Stimulated activated effector memory CD8-positive, alpha-beta T cell treated with anti-CD3 and anti-CD28 coated beads, Interleukin-12 subunit alpha, Interleukin-12 subunit beta, amount 100 ng/mL, for 72 hours (primary cell): ENCODE data around the gene DUOX1.
A peak's percentile ranks its signal among the peaks of the same experiment; 100 is the strongest.

Source experiments
- ATAC-seq: fragments of 150-1000 bp; cut with Tn5 transposase; 2 replicates; pipeline ENCODE4 v1.10.0; 2021
- DNase-seq, 2 donors: peaks; one replicate each; pipeline ENCODE4 v3.0.0; 2021 to 2022; ENCODE audit warnings: low spot score in 2 of 2
- H3K27ac Mint-ChIP-seq: one replicate; pipeline ENCODE4 v1.8.0; 2022; ENCODE audit warnings: mild to moderate bottlenecking, mixed read lengths
- H3K36me3 Mint-ChIP-seq: one replicate; pipeline ENCODE4 v1.8.0; 2022; ENCODE audit warnings: mild to moderate bottlenecking, mixed read lengths
- H3K4me1 Mint-ChIP-seq: one replicate; pipeline ENCODE4 v1.8.0; 2022; ENCODE audit warnings: mixed read lengths
- H3K4me3 Mint-ChIP-seq: one replicate; pipeline ENCODE4 v1.8.0; 2022; ENCODE audit warnings: mild to moderate bottlenecking, mixed read lengths
- H3K9me3 Mint-ChIP-seq: one replicate; pipeline ENCODE4 v1.8.0; 2022; ENCODE audit warnings: mixed read lengths

DUOX1 gene

DNA sequence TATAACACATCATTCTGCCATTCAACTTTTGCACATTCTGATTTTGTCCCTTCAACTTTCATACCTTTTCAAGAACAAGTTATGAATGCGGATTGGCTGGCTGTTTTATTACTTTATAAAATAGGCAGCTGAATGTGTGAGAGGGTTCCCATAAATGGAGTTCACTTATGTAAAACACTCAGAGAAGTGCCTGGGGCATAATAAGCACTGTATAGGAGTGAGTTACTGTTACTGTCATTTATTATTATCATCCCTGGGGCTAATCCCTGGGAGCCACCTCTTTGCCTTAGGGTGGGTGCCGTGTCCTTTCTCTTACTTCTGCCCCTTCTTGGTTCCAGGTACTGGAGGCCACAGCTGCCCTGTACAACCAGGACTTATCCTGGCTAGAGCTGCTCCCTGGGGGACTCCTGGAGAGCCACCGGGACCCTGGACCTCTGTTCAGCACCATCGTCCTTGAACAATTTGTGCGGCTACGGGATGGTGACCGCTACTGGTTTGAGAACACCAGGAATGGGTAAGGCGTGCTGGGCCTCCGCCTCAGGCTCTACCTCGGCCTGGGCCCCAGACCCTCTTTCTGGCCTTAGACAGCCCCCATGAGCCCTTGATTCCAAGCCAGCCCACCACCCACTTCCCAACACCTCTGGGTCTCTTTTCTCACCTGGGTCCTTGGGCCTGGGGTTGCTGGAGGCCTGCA lies 10.9 kb downstream of the DUOX1 start:
- no peaks in the 10 kb centered on the region for H3K36me3 Mint-ChIP-seq
- DNase-seq (no peak), ATAC-seq (no peak)
- no peak overlapping the region for H3K27ac Mint-ChIP-seq
- no peak overlapping the region for H3K4me3 Mint-ChIP-seq
- H3K4me1 Mint-ChIP-seq = peaks cover 7% of the 10 kb centered on the region
- no peaks in the 10 kb centered on the region for H3K9me3 Mint-ChIP-seq

DNA sequence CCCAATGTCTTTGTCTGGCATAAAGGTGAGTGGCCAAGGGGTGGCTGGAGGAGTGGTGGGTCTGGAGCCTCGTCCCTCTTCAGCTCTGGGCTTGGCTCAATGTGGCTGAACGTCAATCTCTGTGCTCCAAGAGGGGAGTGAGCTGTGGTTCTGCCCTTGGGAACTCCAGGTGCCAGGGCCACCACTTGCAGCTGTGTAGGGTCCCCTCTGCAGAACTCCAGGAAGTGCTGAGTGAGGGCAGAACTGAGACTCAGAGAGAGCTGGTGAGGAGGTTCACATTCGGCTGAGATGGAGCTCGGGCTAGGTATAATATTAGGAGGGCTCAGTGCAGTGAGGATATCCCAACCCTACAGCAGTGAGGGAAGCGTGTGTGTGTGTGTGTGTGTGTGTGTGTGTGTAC lies 11.6 kb downstream of the DUOX1 start:
- H3K27ac Mint-ChIP-seq = no peak overlapping the region
- DNase-seq (no peak), ATAC-seq (no peak)
- H3K4me3 Mint-ChIP-seq = no peak overlapping the region
- peaks cover 4% of the 10 kb centered on the region for H3K4me1 Mint-ChIP-seq
- no peaks in the 10 kb centered on the region for H3K36me3 Mint-ChIP-seq
- no peaks in the 10 kb centered on the region for H3K9me3 Mint-ChIP-seq

DNA sequence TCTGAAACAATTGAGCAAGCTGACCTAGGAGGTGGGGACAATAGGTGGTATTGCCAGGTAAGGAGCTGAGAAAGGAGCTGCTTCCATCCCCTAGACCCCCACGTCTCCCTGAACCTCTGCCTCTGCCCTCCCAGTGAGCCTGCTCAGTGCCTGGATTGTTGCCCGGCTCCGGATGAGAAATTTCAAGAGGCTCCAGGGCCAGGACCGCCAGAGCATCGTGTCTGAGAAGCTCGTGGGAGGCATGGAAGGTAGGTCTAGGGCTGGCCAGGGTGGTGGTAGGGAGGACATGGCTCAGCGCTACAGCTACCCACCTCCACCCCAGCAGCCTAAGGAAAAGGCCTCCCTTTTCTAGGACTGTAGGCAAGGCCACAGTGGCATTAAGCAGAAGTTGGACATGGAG lies 13.3 kb downstream of the DUOX1 start:
- Mint-ChIP-seq H3K27ac (peak overlapping the region; percentile 9), H3K9me3 (no peaks in the 10 kb centered on the region), H3K4me3 (no peak overlapping the region), H3K4me1 (no peaks in the 10 kb centered on the region), H3K36me3 (no peaks in the 10 kb centered on the region)
- ATAC-seq (no peak), DNase-seq (no peak)

DNA sequence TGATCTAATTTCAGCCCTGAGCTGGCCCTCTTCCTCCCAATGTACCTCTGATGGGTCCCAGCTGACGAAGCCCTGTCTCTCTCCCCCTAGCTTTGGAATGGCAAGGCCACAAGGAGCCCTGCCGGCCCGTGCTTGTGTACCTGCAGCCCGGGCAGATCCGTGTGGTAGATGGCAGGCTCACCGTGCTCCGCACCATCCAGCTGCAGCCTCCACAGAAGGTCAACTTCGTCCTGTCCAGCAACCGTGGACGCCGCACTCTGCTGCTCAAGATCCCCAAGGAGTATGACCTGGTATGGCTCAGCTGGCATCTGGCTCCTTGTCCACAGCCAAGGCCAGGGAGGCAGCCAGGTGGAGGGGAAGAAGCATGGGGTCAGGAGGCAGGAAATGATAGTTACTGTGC lies 14.2 kb downstream of the DUOX1 start:
- no peak overlapping the region for H3K4me3 Mint-ChIP-seq
- H3K36me3 Mint-ChIP-seq = peaks cover under 1% of the 10 kb centered on the region
- H3K9me3 Mint-ChIP-seq = no peaks in the 10 kb centered on the region
- DNase-seq (no peak), ATAC-seq (no peak)
- H3K27ac Mint-ChIP-seq = no peak overlapping the region
- H3K4me1 Mint-ChIP-seq = no peaks in the 10 kb centered on the region

DNA sequence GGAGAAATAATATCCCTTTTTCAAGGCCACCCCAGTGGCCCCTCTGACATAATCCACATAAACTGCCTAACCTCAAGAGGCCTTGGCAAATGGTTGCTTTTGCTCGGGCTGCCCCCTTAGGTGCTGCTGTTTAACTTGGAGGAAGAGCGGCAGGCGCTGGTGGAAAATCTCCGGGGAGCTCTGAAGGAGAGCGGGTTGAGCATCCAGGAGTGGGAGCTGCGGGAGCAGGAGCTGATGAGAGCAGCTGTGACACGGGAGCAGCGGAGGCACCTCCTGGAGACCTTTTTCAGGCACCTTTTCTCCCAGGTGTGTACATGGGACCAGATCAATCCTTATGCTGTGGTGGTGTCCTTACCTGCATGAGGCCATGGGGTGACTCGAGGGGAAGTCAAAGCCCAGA lies 15.0 kb downstream of the DUOX1 start:
- no peaks in the 10 kb centered on the region for H3K4me1 Mint-ChIP-seq
- H3K27ac Mint-ChIP-seq = no peak overlapping the region
- ATAC-seq (no peak), DNase-seq (no peak)
- H3K4me3 Mint-ChIP-seq = no peak overlapping the region
- H3K9me3 Mint-ChIP-seq = no peaks in the 10 kb centered on the region
- peaks cover 4% of the 10 kb centered on the region for H3K36me3 Mint-ChIP-seq

DNA sequence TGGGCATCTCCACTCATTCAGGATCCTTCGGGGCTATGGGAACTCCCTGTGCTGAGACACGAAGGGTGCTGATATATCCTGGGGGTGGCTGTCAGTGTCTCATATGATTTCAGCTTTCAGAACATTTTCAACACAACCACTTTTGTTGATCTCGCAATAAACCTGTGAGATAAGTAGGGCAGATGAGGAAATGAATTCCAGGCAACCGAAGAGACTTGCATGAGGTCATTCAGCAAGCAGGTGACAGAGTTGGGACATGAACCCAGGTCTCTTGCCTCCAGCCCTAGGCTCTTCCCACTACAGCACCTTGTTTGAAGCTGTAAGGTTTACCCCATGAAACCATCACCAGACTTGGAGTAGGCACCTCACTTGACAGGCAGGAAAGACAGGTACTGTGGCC lies 16.6 kb downstream of the DUOX1 start:
- DNase-seq (no peak), ATAC-seq (no peak)
- no peak overlapping the region for H3K4me3 Mint-ChIP-seq
- H3K36me3 Mint-ChIP-seq = peaks cover 4% of the 10 kb centered on the region
- no peaks in the 10 kb centered on the region for H3K4me1 Mint-ChIP-seq
- H3K9me3 Mint-ChIP-seq = no peaks in the 10 kb centered on the region
- no peak overlapping the region for H3K27ac Mint-ChIP-seq

DNA sequence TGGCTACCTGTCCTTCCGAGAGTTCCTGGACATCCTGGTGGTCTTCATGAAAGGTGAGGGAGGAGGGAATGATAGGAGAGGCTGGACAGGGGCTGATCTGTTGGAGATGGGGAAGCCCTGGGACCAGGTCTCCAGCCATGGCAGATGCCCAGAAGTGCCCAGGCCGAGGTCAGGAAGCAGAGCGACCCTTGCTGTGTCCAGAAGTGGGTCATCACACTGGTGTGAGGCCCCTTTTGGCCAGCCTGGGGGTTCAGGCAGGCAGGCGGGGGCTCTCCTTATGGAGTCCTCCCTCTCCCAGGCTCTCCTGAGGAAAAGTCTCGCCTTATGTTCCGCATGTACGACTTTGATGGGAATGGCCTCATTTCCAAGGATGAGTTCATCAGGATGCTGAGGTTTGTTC lies 17.8 kb downstream of the DUOX1 start:
- H3K9me3 Mint-ChIP-seq = no peaks in the 10 kb centered on the region
- DNase-seq = no peak
- no peak for ATAC-seq
- H3K36me3 Mint-ChIP-seq = peaks cover 14% of the 10 kb centered on the region
- no peaks in the 10 kb centered on the region for H3K4me1 Mint-ChIP-seq
- H3K4me3 Mint-ChIP-seq = no peak overlapping the region
- no peak overlapping the region for H3K27ac Mint-ChIP-seq

DNA sequence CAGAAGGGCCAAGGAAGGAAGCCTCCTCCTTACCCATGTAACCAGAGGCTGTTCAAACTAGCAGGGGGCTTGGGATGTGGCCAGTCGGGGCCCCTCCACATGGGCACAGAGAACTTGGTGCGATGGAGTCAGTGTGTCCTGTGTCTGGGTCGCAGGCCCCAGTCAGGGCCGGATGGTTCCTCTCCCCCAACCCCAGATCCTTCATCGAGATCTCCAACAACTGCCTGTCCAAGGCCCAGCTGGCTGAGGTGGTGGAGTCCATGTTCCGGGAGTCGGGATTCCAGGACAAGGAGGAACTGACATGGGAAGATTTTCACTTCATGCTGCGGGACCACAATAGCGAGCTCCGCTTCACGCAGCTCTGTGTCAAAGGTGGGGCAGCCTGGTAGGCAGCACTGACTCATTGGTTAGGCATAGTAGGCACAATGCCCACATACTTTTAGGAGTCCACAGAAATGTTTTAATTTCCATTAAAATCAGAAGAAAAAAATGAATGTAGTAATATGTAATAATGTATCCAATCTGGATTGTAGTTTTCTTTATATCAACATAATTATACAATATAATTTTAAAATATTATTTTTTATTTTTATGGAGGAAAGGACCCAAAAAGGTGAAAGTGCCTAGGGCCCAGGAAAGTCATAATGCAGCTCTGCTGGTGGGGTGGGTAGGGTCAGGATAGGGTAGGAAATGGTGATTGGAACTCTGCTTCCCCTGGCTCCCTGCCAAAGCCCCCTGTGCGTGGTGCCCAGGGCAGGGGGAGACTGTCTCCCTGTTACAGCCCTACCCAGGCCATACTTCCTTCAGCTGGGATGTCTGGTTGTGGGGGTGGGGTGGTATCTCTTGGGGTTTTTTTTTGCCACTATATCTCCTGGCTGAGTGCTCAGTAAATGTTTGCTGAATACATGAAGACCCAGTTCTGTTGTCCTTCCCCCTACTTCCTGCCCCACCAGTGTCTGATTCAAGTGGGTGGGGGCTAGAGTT lies 18.6 kb downstream of the DUOX1 start:
- Mint-ChIP-seq H3K27ac (no peak overlapping the region), H3K36me3 (peaks cover 16% of the 10 kb centered on the region), H3K4me3 (no peak overlapping the region), H3K4me1 (no peaks in the 10 kb centered on the region), H3K9me3 (no peaks in the 10 kb centered on the region)
- DNase-seq (no peak), ATAC-seq (no peak)

DNA sequence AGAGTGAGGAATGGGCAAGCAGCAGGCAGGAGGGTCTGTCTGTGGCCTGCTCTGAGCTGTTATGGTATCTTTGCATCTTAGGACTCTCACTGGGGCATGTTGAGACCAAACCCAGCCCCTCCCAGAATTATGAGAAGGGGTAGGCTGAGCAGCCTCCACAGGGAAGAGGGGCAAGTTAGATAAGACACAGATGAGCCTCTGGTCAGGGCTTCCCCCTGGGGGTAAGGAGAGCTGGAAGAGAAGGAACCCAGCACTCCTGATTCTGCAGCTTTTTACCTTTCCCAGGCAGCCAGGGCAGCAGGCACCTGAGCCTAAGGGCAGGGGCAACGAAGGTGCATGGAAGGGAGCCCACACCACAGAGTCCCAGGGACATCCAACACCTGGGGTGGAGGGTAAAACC lies 19.3 kb downstream of the DUOX1 start:
- Mint-ChIP-seq H3K4me1 (no peaks in the 10 kb centered on the region), H3K4me3 (no peak overlapping the region), H3K9me3 (no peaks in the 10 kb centered on the region), H3K27ac (no peak overlapping the region), H3K36me3 (peaks cover 16% of the 10 kb centered on the region)
- no peak for DNase-seq
- ATAC-seq = no peak

DNA sequence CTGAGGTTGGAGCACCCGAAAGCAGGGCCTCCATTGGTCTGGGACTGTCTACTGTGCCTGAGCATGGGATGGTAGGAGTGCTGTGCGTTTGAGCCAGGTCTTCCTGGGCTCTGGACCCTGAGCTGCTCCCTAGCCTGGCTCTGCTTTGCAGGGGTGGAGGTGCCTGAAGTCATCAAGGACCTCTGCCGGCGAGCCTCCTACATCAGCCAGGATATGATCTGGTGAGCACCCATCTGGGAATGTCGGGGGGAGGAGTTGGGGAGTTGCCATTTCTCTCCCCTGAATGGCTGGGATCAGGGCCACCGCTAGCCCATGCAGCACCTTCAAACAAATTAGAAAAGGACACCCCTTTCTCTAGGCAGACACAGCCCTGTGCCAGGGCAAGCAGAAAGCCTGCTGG lies 20.7 kb downstream of the DUOX1 start:
- no peaks in the 10 kb centered on the region for H3K9me3 Mint-ChIP-seq
- ATAC-seq = no peak
- H3K4me3 Mint-ChIP-seq = no peak overlapping the region
- peaks cover 16% of the 10 kb centered on the region for H3K36me3 Mint-ChIP-seq
- no peaks in the 10 kb centered on the region for H3K4me1 Mint-ChIP-seq
- no peak for DNase-seq
- peak overlapping the region; percentile 15 for H3K27ac Mint-ChIP-seq

DNA sequence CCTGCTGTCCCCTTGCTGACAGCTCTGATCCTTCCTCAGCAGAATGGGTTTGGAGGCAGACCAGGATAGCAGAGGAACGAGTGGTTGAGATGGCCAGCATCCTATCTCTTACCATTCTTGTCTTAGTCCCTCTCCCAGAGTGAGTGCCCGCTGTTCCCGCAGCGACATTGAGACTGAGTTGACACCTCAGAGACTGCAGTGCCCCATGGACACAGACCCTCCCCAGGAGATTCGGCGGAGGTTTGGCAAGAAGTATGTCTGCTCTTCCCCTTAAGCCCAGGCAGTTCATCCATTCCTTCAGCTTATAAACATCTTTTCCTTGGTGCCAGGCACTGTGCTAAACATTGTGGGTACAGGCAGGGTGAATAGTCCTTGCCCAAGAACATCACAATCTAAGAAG lies 21.2 kb downstream of the DUOX1 start:
- DNase-seq (no peak), ATAC-seq (no peak)
- Mint-ChIP-seq H3K9me3 (no peaks in the 10 kb centered on the region), H3K27ac (peak overlapping the region; percentile 15), H3K36me3 (peaks cover 16% of the 10 kb centered on the region), H3K4me3 (no peak overlapping the region), H3K4me1 (no peaks in the 10 kb centered on the region)

DNA sequence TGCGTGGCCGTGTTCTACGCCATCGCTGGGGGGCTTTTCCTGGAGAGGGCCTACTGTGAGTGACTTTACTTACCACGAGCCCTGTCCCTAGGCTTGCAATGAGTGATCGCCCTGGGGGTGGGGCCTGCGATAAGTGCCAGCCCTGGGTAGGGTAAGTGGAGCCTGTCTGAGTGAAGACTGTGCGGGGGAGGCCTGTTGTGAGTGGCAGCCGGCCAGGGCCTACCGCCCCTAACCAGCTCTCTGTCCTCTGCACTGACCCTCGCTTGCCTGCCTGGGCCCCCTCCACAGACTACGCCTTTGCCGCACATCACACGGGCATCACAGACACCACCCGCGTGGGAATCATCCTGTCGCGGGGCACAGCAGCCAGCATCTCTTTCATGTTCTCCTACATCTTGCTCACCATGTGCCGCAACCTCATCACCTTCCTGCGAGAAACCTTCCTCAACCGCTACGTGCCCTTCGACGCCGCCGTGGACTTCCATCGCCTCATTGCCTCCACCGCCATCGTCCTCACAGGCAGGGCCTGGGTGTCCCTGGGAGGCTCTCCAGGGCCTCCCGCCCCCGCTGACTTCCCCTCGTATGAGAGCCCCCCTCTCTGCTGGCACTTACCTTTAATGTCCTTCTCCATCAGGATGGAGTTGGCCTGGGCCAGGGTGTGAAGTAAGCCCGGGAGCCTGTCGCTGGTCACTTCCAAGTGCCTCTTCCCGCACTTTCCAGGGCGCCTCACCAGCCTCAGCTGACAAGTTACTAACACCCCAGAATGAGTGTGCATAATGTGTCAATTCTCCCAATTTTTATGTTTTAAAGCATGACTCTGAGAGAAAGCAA lies 22.4 kb downstream of the DUOX1 start:
- H3K27ac Mint-ChIP-seq = peak overlapping the region; percentile 20

DNA sequence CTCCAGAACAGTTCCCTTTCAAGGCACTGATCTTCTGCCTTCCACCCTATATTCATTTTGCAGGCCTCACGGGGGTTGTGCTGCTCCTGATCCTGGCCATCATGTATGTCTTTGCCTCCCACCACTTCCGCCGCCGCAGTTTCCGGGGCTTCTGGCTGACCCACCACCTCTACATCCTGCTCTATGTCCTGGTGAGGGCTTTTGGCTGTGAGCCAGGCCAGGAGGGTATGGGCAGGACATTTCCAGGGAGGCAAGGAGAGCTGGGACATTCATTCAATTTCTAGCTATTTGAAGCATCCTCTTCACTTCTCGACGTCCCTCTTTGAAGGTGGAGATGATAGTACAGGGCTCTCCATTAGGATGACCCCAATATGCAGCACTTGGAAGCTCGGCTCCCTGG lies 25.9 kb downstream of the DUOX1 start:
- ATAC-seq (no peak), DNase-seq (no peak)
- Mint-ChIP-seq H3K4me1 (peaks cover 34% of the 10 kb centered on the region), H3K27ac (no peak overlapping the region), H3K36me3 (peaks cover 39% of the 10 kb centered on the region), H3K9me3 (no peaks in the 10 kb centered on the region), H3K4me3 (no peak overlapping the region)

More for the DNA sequence above, 22.4 kb downstream of the DUOX1 start:
- H3K9me3 Mint-ChIP-seq = no peaks in the 10 kb centered on the region
- DNase-seq (no peak), ATAC-seq (no peak)
- no peak overlapping the region for H3K4me3 Mint-ChIP-seq
- peaks cover 8% of the 10 kb centered on the region for H3K4me1 Mint-ChIP-seq
- peaks cover 22% of the 10 kb centered on the region for H3K36me3 Mint-ChIP-seq

DNA sequence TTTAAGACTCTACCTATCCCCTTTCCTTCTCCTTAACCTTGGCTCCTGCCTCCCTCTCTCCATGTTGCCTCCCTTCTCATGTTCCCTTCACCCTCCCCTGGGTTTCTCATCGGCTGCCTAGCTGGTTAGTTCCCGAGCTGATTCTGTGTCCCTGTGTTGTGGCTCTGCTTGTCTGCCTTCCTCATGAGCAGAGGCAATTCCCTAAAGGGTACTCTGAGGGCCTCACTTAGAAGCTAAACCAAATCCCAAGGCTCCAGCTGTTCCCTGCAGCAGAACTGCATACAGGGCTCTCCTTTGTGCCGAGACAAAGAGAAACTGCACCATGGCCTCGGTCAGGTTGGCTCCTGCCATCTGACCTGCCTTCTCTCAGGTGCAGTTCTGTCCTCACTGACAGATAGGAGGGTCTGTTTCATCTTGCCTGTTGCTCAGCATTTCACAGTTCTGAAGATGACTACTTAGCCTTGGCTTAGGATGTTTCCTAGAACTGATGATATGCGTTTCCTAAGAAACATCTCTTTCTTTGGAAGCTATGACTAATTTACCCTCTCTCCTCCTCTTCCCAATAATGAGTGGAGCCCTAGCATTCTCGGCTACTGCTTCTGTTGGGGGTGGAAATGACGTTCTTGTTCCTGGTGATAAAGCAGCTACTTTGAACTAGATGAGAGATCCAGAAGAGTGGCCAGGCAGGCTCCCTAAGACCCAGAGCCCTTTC lies 27.1 kb downstream of the DUOX1 start:
- Mint-ChIP-seq H3K27ac (peak overlapping the region; percentile 38), H3K4me1 (peaks cover 35% of the 10 kb centered on the region)

DNA sequence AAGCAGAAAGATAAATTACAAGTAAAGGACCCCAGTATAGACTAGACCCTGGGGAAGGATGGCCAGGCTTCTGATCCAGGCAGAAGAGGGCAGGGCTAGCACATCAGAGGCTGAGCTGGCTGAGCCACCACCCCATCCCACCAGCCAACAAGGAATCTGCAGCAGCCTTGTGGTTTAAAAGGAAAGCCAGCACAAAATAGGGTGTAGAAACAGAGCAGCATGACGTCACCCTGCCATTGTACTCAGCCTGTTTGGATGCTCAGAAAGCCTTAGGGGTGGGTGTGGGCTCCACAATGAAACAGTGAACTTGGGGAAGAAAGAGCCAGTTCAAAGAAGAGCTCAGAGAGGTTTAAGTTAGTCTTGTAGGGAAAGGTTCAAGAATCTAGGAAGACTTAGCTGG lies 28.2 kb downstream of the DUOX1 start:
- no peak for DNase-seq
- H3K4me3 Mint-ChIP-seq = no peak overlapping the region
- no peak for ATAC-seq
- peaks cover 48% of the 10 kb centered on the region for H3K36me3 Mint-ChIP-seq
- H3K27ac Mint-ChIP-seq = peak overlapping the region; percentile 77
- H3K4me1 Mint-ChIP-seq = peaks cover 41% of the 10 kb centered on the region
- no peaks in the 10 kb centered on the region for H3K9me3 Mint-ChIP-seq

More for the DNA sequence above, 27.1 kb downstream of the DUOX1 start:
- H3K9me3 Mint-ChIP-seq = no peaks in the 10 kb centered on the region
- peaks cover 48% of the 10 kb centered on the region for H3K36me3 Mint-ChIP-seq
- H3K4me3 Mint-ChIP-seq = no peak overlapping the region
- DNase-seq (no peak), ATAC-seq (peak; percentile 51)
